MM.1S (cell line): Measurements from ENCODE around the gene EIPR1.

Source experiments
- CTCF ChIP-seq: fragments of 300-600 bp; sonication (generic); IDR thresholded peaks from 2 replicates; pipeline ENCODE4 v1.5.1; 2016; ENCODE audit warnings: antibody characterized with exemption, low read length, mixed read lengths
- EZH2 ChIP-seq: fragments of 300-600 bp; sonication (generic); optimal IDR thresholded peaks from 2 replicates; pipeline ENCODE3; 2017; ENCODE audit warnings: low read depth, mild to moderate bottlenecking, antibody characterized with exemption, low read length, mixed read lengths
- EZH2phosphoT487 ChIP-seq: fragments of 300-600 bp; sonication (generic); IDR thresholded peaks from 2 replicates; pipeline ENCODE4 v1.6.1; 2018; ENCODE audit warnings: antibody characterized with exemption, low read length

- TF ChIP-seq CTCF: no peak
- no peak for TF ChIP-seq EZH2
- no peak for TF ChIP-seq EZH2phosphoT487
Measured at GRCh38 chr2:3159782-3160545, 217.7 kb downstream of the EIPR1 start.
